H1 (cell line): ENCODE measurements around the gene IFNA13.

Experiments
- CREB1 ChIP-seq: IDR thresholded peaks from 2 replicates; pipeline ENCODE4 v1.6.1; 2012; ENCODE audit warnings: inconsistent platforms
- CTCF ChIP-seq, 3 experiments: IDR thresholded peaks; 1 replicate in 2 of 3; 2 replicates in 1 of 3; pipeline versions ENCODE4 v1.5.1 to v1.6.1; 2011; ENCODE audit warnings: low read length in 3 of 3, mild to moderate bottlenecking in 3 of 3, inconsistent platforms in 2 of 3, low read depth in 1 of 3, moderate library complexity in 1 of 3; ENCODE audit not compliant: insufficient read depth in 1 of 3; ENCODE audit errors: control extremely low read depth in 1 of 3
- EZH2 ChIP-seq: fragments of 200-600 bp; sonication (generic); IDR thresholded peaks from 2 replicates; pipeline ENCODE4 v1.7.1; 2012; ENCODE audit warnings: low read depth, mild to moderate bottlenecking, moderate library complexity, low read length, inconsistent platforms; ENCODE audit not compliant: severe bottlenecking
- NRF1 ChIP-seq: IDR thresholded peaks from 2 replicates; pipeline ENCODE4 v1.6.1; 2011; ENCODE audit warnings: mild to moderate bottlenecking, low read depth, low read length, improper control_type of control experiment
- RXRA ChIP-seq: IDR thresholded peaks from 2 replicates; pipeline ENCODE4 v1.6.1; 2011; ENCODE audit warnings: low read depth, mild to moderate bottlenecking, low read length, moderate library complexity; ENCODE audit not compliant: insufficient read depth
- SP4 ChIP-seq: IDR thresholded peaks from 2 replicates; pipeline ENCODE4 v1.6.1; 2012; ENCODE audit warnings: low read length, inconsistent platforms
- SRF ChIP-seq: IDR thresholded peaks from 2 replicates; pipeline ENCODE4 v1.6.1; 2011; ENCODE audit warnings: mild to moderate bottlenecking, low read depth, low read length, moderate library complexity
- TAF7 ChIP-seq: optimal IDR thresholded peaks from 2 replicates; pipeline ENCODE3; 2011; ENCODE audit warnings: low read depth, mild to moderate bottlenecking, inconsistent platforms, low read length, moderate library complexity, borderline replicate concordance
- TBP ChIP-seq: IDR thresholded peaks from 2 replicates; pipeline ENCODE4 v1.6.1; 2011; ENCODE audit warnings: low read depth, low read length, improper control_type of control experiment

- TF ChIP-seq TAF7, result no peak
- no peak for TF ChIP-seq CREB1
- TF ChIP-seq SRF, result no peak
- TF ChIP-seq EZH2, result no peak
- TF ChIP-seq CTCF (IDR thresholded peaks at IDR 0.05; ENCODE audit: control extremely low read depth in 1 of 3, insufficient read depth in 1 of 3, low read depth in 1 of 3, low read length in 3 of 3), result no peak
- TF ChIP-seq TBP, result no peak
- TF ChIP-seq SP4, result no peak
- no peak for TF ChIP-seq RXRA
- TF ChIP-seq NRF1, result no peak
Observed at GRCh38 chr9:21399956-21400355, 32.1 kb upstream of the IFNA13 start.
